Suprapubic skin (tissue), 4 donors: Measurements from ENCODE around the gene LCE2A.

Experiments used
- EP300 ChIP-seq: sonication (generic); formaldehyde crosslinking; IDR thresholded peaks from one replicate; pipeline ENCODE4 v1.6.1; 2017; ENCODE audit warnings: antibody characterized with exemption
- POLR2A ChIP-seq, 2 donors: fragments of 450-650 bp; IDR thresholded peaks; one replicate each; pipeline ENCODE4 v1.6.1; 2017; ENCODE audit warnings: antibody characterized with exemption in 2 of 2, mild to moderate bottlenecking in 2 of 2, moderate library complexity in 2 of 2
- POLR2AphosphoS5 ChIP-seq, 3 donors: sonication (generic); formaldehyde crosslinking; IDR thresholded peaks; one replicate each; pipeline ENCODE4 v1.6.1; 2017; ENCODE audit warnings: antibody characterized with exemption in 3 of 3
- TF ChIP-seq, protein P1 (sequence below), 2 donors: fragments of 200-600 bp in 1 of 2; fragments of 450-650 bp in 1 of 2; sonication (generic) in 1 of 2; IDR thresholded peaks; one replicate each; pipeline ENCODE4 v1.5.1; 2016 to 2019; ENCODE audit warnings: antibody characterized with exemption in 2 of 2, mild to moderate bottlenecking in 1 of 2, moderate library complexity in 1 of 2

- no peak for TF ChIP-seq POLR2AphosphoS5 (IDR thresholded peaks at IDR 0.05)
- TF ChIP-seq, protein P1, sequence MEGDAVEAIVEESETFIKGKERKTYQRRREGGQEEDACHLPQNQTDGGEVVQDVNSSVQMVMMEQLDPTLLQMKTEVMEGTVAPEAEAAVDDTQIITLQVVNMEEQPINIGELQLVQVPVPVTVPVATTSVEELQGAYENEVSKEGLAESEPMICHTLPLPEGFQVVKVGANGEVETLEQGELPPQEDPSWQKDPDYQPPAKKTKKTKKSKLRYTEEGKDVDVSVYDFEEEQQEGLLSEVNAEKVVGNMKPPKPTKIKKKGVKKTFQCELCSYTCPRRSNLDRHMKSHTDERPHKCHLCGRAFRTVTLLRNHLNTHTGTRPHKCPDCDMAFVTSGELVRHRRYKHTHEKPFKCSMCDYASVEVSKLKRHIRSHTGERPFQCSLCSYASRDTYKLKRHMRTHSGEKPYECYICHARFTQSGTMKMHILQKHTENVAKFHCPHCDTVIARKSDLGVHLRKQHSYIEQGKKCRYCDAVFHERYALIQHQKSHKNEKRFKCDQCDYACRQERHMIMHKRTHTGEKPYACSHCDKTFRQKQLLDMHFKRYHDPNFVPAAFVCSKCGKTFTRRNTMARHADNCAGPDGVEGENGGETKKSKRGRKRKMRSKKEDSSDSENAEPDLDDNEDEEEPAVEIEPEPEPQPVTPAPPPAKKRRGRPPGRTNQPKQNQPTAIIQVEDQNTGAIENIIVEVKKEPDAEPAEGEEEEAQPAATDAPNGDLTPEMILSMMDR (IDR thresholded peaks at IDR 0.05): no peak
- no peak for TF ChIP-seq POLR2A (IDR thresholded peaks at IDR 0.05)
- TF ChIP-seq EP300: no peak
Measured at GRCh38 chr1:152679459-152679858, 18.7 kb upstream of the LCE2A start.
